K562 (cell line): Measurements from ENCODE around the gene AK5. TPM values are rescaled to one million over a fixed set of nuclear protein-coding genes. Genes with fewer than 3 reads are reported as not detected.

Experiments
- ATAC-seq: fragments of 200-7000 bp; cut with Tn5 transposase; 3 replicates; pipeline ENCODE4 v1.9.1; 2020; ENCODE audit warnings: moderate library complexity
- BruUV-seq: library from RNA; stranded (reverse); fragments of 400-500 nt; replicated peaks from 2 replicates; lab custom pipeline; 2021; lab: Mats Ljungman, UMichigan
- CTCF ChIA-PET: fragments of 300-600 bp; formaldehyde crosslinking; extraction: SDS; loops from one replicate; lab custom pipeline; 2021; ENCODE audit warnings: low intra/inter-chr PET ratio; lab: Yijun Ruan, JAX
- POLR2A ChIA-PET: fragments of 300-600, 350-650 bp; sonication (Branson Sonifier 250); formaldehyde crosslinking; extraction: SDS; loops from one replicate; lab custom pipeline; 2021; ENCODE audit warnings: antibody characterized with exemption, inconsistent platforms; lab: Yijun Ruan, JAX
- DNase-seq, 4 experiments: peaks; one replicate each; pipeline versions ENCODE4 v3.0.0 to v3.0.0-alpha.2; 2011 to 2018; ENCODE audit warnings: low spot score in 3 of 4, mixed read lengths in 3 of 4; ENCODE audit errors: extremely low read depth in 1 of 4
- FAIRE-seq: peaks from 2 replicates; lab custom pipeline; 2011; peaks lifted over from hg19 to GRCh38; lab: Jason Lieb, UNC
- H2AFZ ChIP-seq: 2 replicates; pipeline ENCODE4 v1.6.0; 2011; ENCODE audit warnings: low read depth, low read length, control low read depth, inconsistent platforms
- H3K27ac ChIP-seq: fragments of 200-600 bp; 3 replicates; pipeline ENCODE4 v1.8.0; 2011; ENCODE audit warnings: low read depth, mild to moderate bottlenecking, control low read depth, inconsistent platforms, low read length, moderate library complexity, mixed read lengths; ENCODE audit errors: extremely low read depth
- H3K27me3 ChIP-seq, 2 experiments: fragments of 300-600 bp in 1 of 2; 2 replicates in 1 of 2; 3 replicates in 1 of 2; pipeline versions ENCODE4 v1.6.0 to v1.8.0; 2011; ENCODE audit warnings: inconsistent platforms in 2 of 2, low read length in 2 of 2, mild to moderate bottlenecking in 1 of 2, mixed read lengths in 1 of 2, moderate library complexity in 1 of 2; ENCODE audit not compliant: control insufficient read depth in 2 of 2, insufficient read depth in 2 of 2
- H3K36me3 ChIP-seq: fragments of 300-600 bp; 3 replicates; pipeline ENCODE4 v1.8.0; 2011; ENCODE audit warnings: mild to moderate bottlenecking, low read length, inconsistent platforms; ENCODE audit not compliant: control insufficient read depth, insufficient read depth
- H3K4me1 ChIP-seq, 2 experiments: fragments of 200-600 bp in 1 of 2; replicated peaks in 1 of 2; 2 replicates in 1 of 2; 3 replicates in 1 of 2; pipeline versions ENCODE4 v1.5.1 to v1.8.0; 2011; ENCODE audit warnings: inconsistent platforms in 2 of 2, low read length in 2 of 2, mild to moderate bottlenecking in 1 of 2, mixed read lengths in 1 of 2, moderate library complexity in 1 of 2; ENCODE audit not compliant: control insufficient read depth in 2 of 2, insufficient read depth in 2 of 2
- H3K4me2 ChIP-seq: 2 replicates; pipeline ENCODE4 v1.6.1; 2011; ENCODE audit warnings: low read length, control low read depth, inconsistent platforms, mixed read lengths; ENCODE audit not compliant: insufficient read depth
- H3K4me3 ChIP-seq: fragments of 200-600 bp; sonication (generic), shearing (Covaris generic); 2 replicates; pipeline ENCODE4 v1.5.1; 2016; ENCODE audit warnings: control low read depth, inconsistent platforms
- H3K79me2 ChIP-seq: fragments of 200-600 bp; 3 replicates; pipeline ENCODE4 v1.8.0; 2011; ENCODE audit warnings: low read length, inconsistent platforms; ENCODE audit not compliant: control insufficient read depth, insufficient read depth
- H3K9ac ChIP-seq, 2 experiments: 2 replicates each; pipeline versions ENCODE4 v1.6.0 to v1.6.1; 2011; ENCODE audit warnings: low read depth in 2 of 2, low read length in 2 of 2, control low read depth in 1 of 2, inconsistent platforms in 1 of 2, mild to moderate bottlenecking in 1 of 2, mixed read lengths in 1 of 2; ENCODE audit not compliant: insufficient read depth in 1 of 2
- H3K9me1 ChIP-seq: one replicate; pipeline ENCODE4 v1.6.0; 2011; ENCODE audit warnings: inconsistent platforms, mild to moderate bottlenecking, low read length, moderate library complexity; ENCODE audit not compliant: control insufficient read depth, insufficient read depth
- H3K9me3 ChIP-seq: replicated peaks from 2 replicates; pipeline ENCODE4 v1.5.1; 2011; ENCODE audit warnings: low read depth, low read length, inconsistent platforms; ENCODE audit not compliant: control insufficient read depth, insufficient read depth
- H4K20me1 ChIP-seq: replicated peaks from 2 replicates; pipeline ENCODE4 v1.6.1; 2011; ENCODE audit warnings: low read length, inconsistent platforms, mixed read lengths; ENCODE audit not compliant: control insufficient read depth, insufficient read depth
- BACH1 ChIP-seq: fragments of 200-800 bp; sonication (Bioruptor generic); IDR thresholded peaks from 2 replicates; pipeline ENCODE4 v1.6.1; 2016; ENCODE audit warnings: missing genetic modification characterization, missing compliant biosample characterization
- DPF2 ChIP-seq: fragments of 450-650 bp; IDR thresholded peaks from 2 replicates; pipeline ENCODE4 v1.6.1; 2016
- ELF2 ChIP-seq: fragments of 250-450 bp; sonication (Bioruptor Pico); IDR thresholded peaks from 2 replicates; pipeline ENCODE4 v1.5.0; 2021; ENCODE audit warnings: mild to moderate bottlenecking
- HSF4 ChIP-seq: fragments of 250-450 bp; sonication (Bioruptor Pico); IDR thresholded peaks from 2 replicates; pipeline ENCODE4 v2.1.2; 2022; ENCODE audit warnings: mild to moderate bottlenecking, moderate library complexity, borderline replicate concordance
- MAFF ChIP-seq: IDR thresholded peaks from 2 replicates; pipeline ENCODE4 v1.6.1; 2012; ENCODE audit warnings: low read length, improper control_type of control experiment
- MEF2A ChIP-seq: IDR thresholded peaks from 2 replicates; pipeline ENCODE4 v1.6.1; 2011; ENCODE audit warnings: low read depth, mild to moderate bottlenecking, low read length, moderate library complexity; ENCODE audit not compliant: control insufficient read depth
- MTF1 ChIP-seq: fragments of 250-450 bp; sonication (Bioruptor Pico); IDR thresholded peaks from 2 replicates; pipeline ENCODE4 v1.9.0; 2021; ENCODE audit warnings: moderate library complexity, mild to moderate bottlenecking, inconsistent platforms, borderline replicate concordance
- STAT5A ChIP-seq: IDR thresholded peaks from 2 replicates; pipeline ENCODE4 v1.6.1; 2012; ENCODE audit warnings: low read length, inconsistent platforms, borderline replicate concordance
- TEAD2 ChIP-seq: fragments of 450-650 bp; IDR thresholded peaks from 2 replicates; pipeline ENCODE4 v1.6.1; 2016; ENCODE audit warnings: missing genetic modification characterization, control low read depth, missing compliant biosample characterization
- TFAM ChIP-seq: fragments of 250-450 bp; sonication (Bioruptor Pico); conservative IDR thresholded peaks from 2 replicates; pipeline ENCODE4 v1.5.0; 2021; ENCODE audit warnings: mild to moderate bottlenecking, moderate library complexity
- XRCC5 ChIP-seq: fragments of 200-400 bp; formaldehyde crosslinking; IDR thresholded peaks from 2 replicates; pipeline ENCODE4 v1.6.1; 2017; ENCODE audit warnings: low read depth, mild to moderate bottlenecking, low read length
- ZC3H11A ChIP-seq: IDR thresholded peaks from 2 replicates; pipeline ENCODE4 v1.6.1; 2012; ENCODE audit warnings: low read depth, low read length, improper control_type of control experiment
- ZNF717 ChIP-seq: fragments of 250-450 bp; sonication (Bioruptor Pico); IDR thresholded peaks from 2 replicates; pipeline ENCODE4 v1.5.0; 2021
- whole genome bisulfite sequencing: fragments of 100-300 bp; shearing (Covaris generic); methylation state at CpG from one replicate; pipeline ENCODE4 v1.1.6; 2016; ENCODE audit warnings: low coverage, mixed read lengths; ENCODE audit not compliant: insufficient coverage; ENCODE audit errors: missing lambda C conversion rate; 5-methylcytosine and 5-hydroxymethylcytosine counted together
- in situ Hi-C: fragments of 300-500 bp; cut with MboI; formaldehyde crosslinking; loops from 4 replicates; pipeline ENCODE4 v1.15.0; 2018; ENCODE audit warnings: inconsistent platforms, mixed read lengths
- intact Hi-C: fragments of 100-400 bp; cut with micrococcal nuclease; formaldehyde crosslinking; loops from 2 replicates; pipeline ENCODE4 v1.14.2; 2022
- polyA plus RNA-seq, 8 experiments: library from polyadenylated mRNA; depleted of rRNA in 4 of 8; stranded (reverse) in 5 of 8; unstranded in 3 of 8; fragments of >200 nt; fragmentation: Nextera tagmentation in 2 of 8; fragmentation: Illumina TruSeq in 1 of 8; extraction: Ambion mirVana in 2 of 8; extraction: Trizol in 1 of 8; gene quantifications; 2 replicates each; pipeline versions ENCODE4 v1.2.1 to v1.2.3, GENCODE V29; 2011 to 2014; ENCODE audit warnings: inconsistent platforms in 1 of 8, missing spikeins in 1 of 8
- total RNA-seq, 7 experiments: library from RNA; depleted of rRNA in 6 of 7; stranded (reverse); fragments of >200 nt in 6 of 7; fragmentation: Illumina TruSeq in 2 of 7; extraction: Trizol in 2 of 7; gene quantifications; 2 replicates each; pipeline versions ENCODE4 v1.2.1 to v1.2.3, GENCODE V29; 2011 to 2021; ENCODE audit warnings: low replicate concordance in 1 of 7
- TF ChIP-seq, protein P1 (sequence below): fragments of 250-450 bp; sonication (Bioruptor Pico); IDR thresholded peaks from 2 replicates; pipeline ENCODE4 v1.8.0; 2021; ENCODE audit warnings: mild to moderate bottlenecking, moderate library complexity
- TF ChIP-seq, protein P2 (sequence below): fragments of 450-650 bp; IDR thresholded peaks from 2 replicates; pipeline ENCODE4 v1.6.1; 2017; ENCODE audit warnings: mild to moderate bottlenecking, moderate library complexity
- TF ChIP-seq, protein P3 (sequence below): sonication (generic); formaldehyde crosslinking; IDR thresholded peaks from 2 replicates; pipeline ENCODE4 v1.8.0; 2023; ENCODE audit warnings: mild to moderate bottlenecking, missing genetic modification reagents
- TF ChIP-seq, protein P4 (sequence below): fragments of 250-450 bp; sonication (Bioruptor Pico); IDR thresholded peaks from 2 replicates; pipeline ENCODE4 v1.4.0; 2020

Gene AK5
- total and polyA plus RNA-seq, 9 of the 15 experiments (the other 6 are each of a cell fraction or from before 2014, with no cell fraction given) = 0.06 TPM; not detected in 8

DNA sequence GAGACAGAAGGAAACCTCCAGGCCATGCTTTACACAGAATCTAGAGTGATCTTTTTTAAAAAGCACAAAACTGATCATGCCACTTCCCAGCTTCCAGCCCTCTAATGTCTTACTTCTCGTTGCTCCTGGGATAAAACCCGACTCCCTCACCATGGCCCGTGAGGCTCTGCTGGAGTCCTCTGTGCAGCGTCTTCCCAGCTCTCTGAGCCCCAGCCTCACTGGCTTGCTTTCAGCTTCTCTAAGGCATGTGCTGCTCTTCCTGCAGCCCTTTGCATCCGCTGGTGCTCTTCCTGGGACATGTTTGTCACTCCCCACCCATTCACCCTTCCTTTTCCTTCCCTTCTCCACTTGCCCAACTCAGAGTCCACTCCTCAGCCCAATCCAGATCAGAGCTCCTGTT is 184.1 kb downstream of the AK5 start (continued):
- TF ChIP-seq XRCC5 (no peak), HSF4 (no peak), TFAM (CRISPR knock-in tag) (no peak), TEAD2 (no peak), ZC3H11A (no peak)
- TF ChIP-seq, protein P1, sequence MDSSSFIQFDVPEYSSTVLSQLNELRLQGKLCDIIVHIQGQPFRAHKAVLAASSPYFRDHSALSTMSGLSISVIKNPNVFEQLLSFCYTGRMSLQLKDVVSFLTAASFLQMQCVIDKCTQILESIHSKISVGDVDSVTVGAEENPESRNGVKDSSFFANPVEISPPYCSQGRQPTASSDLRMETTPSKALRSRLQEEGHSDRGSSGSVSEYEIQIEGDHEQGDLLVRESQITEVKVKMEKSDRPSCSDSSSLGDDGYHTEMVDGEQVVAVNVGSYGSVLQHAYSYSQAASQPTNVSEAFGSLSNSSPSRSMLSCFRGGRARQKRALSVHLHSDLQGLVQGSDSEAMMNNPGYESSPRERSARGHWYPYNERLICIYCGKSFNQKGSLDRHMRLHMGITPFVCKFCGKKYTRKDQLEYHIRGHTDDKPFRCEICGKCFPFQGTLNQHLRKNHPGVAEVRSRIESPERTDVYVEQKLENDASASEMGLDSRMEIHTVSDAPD (CRISPR knock-in tag) = no peak

DNA sequence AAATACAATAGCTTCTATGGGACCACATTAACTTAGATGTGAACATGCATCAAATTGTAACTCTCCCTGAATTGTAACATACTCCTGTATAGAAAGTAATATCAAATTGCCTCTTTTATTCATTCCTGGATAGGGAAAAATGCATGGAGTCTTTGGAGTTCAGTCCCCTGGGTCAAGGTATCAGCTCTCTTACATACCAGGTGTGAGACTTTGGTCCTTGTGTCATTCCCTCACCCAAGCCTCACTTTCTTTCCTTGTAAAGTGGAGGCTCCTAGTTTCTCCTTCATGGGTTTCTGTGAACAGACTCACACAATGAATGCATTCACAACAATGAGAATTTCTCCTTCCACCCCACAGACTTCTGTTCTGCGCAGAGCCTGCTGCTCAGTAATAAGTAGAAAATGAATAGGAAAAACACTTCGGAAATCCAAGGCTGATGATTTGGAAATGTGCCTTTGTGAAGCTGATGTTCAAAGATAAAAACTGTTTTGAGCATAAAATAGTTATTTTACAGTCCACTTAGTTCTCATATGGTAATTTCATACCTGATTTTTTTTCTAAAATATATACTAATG is 185.3 kb downstream of the AK5 start:
- no peak overlapping the region for H2AFZ ChIP-seq
- H3K36me3 ChIP-seq = no peaks in the 10 kb centered on the region
- no peak overlapping the region for H3K4me2 ChIP-seq
- DNase-seq = no peak
- no peaks in the 10 kb centered on the region for H4K20me1 ChIP-seq
- intact Hi-C loops = no loop called here
- in situ Hi-C loops = no loop called here
- no peak overlapping the region for H3K9ac ChIP-seq
- WGBS = 0% methylated on average over 2 of the region's 2 CpGs
- H3K9me1 ChIP-seq = no peaks in the 10 kb centered on the region
- H3K4me3 ChIP-seq = no peak overlapping the region
- no peaks in the 10 kb centered on the region for H3K9me3 ChIP-seq
- H3K27me3 ChIP-seq = peaks cover 3 to 10% of the 10 kb centered on the region in 2 experiments; a peak in 3 of 5 replicates
- POLR2A ChIA-PET = no interaction called here
- no TSS peak for BruUV-seq
- FAIRE-seq = no peak
- no peak for ATAC-seq
- H3K27ac ChIP-seq = no peak overlapping the region
- CTCF ChIA-PET = interaction anchor here (0.7 kb wide), 1 partner anchor 1312 kb away, joined by 3 read pairs; no protein-coding TSS in a partner anchor
- no peaks in the 10 kb centered on the region for H3K4me1 ChIP-seq
- no peaks in the 10 kb centered on the region for H3K79me2 ChIP-seq
- TF ChIP-seq STAT5A (no peak), MEF2A (no peak), MAFF (no peak), MTF1 (no peak), BACH1 (tag) (no peak), ELF2 (no peak), ZNF717 (no peak), DPF2 (no peak)
- TF ChIP-seq, protein P2, sequence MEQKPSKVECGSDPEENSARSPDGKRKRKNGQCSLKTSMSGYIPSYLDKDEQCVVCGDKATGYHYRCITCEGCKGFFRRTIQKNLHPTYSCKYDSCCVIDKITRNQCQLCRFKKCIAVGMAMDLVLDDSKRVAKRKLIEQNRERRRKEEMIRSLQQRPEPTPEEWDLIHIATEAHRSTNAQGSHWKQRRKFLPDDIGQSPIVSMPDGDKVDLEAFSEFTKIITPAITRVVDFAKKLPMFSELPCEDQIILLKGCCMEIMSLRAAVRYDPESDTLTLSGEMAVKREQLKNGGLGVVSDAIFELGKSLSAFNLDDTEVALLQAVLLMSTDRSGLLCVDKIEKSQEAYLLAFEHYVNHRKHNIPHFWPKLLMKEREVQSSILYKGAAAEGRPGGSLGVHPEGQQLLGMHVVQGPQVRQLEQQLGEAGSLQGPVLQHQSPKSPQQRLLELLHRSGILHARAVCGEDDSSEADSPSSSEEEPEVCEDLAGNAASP = no peak
- TF ChIP-seq, protein P3, sequence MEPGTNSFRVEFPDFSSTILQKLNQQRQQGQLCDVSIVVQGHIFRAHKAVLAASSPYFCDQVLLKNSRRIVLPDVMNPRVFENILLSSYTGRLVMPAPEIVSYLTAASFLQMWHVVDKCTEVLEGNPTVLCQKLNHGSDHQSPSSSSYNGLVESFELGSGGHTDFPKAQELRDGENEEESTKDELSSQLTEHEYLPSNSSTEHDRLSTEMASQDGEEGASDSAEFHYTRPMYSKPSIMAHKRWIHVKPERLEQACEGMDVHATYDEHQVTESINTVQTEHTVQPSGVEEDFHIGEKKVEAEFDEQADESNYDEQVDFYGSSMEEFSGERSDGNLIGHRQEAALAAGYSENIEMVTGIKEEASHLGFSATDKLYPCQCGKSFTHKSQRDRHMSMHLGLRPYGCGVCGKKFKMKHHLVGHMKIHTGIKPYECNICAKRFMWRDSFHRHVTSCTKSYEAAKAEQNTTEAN (CRISPR knock-in tag) = no peak
- TF ChIP-seq, protein P4, sequence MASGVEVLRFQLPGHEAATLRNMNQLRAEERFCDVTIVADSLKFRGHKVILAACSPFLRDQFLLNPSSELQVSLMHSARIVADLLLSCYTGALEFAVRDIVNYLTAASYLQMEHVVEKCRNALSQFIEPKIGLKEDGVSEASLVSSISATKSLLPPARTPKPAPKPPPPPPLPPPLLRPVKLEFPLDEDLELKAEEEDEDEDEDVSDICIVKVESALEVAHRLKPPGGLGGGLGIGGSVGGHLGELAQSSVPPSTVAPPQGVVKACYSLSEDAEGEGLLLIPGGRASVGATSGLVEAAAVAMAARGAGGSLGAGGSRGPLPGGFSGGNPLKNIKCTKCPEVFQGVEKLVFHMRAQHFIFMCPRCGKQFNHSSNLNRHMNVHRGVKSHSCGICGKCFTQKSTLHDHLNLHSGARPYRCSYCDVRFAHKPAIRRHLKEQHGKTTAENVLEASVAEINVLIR (CRISPR knock-in tag) = no peak
